GM12891 (cell line): ENCODE data around the gene ADGRA3.

Experiments
- PAX5 ChIP-seq: IDR thresholded peaks from 2 replicates; pipeline ENCODE4 v1.6.1; 2011; ENCODE audit warnings: low read length, moderate library complexity, mild to moderate bottlenecking; ENCODE audit not compliant: insufficient read depth, severe bottlenecking
- POLR2A ChIP-seq: IDR thresholded peaks from 2 replicates; pipeline ENCODE4 v1.6.1; 2011; ENCODE audit warnings: low read depth, low read length, control low read depth
- POLR2AphosphoS5 ChIP-seq: IDR thresholded peaks from 2 replicates; pipeline ENCODE4 v1.6.1; 2011; ENCODE audit warnings: low read depth, low read length, control low read depth
- SPI1 ChIP-seq: IDR thresholded peaks from 2 replicates; pipeline ENCODE4 v1.6.1; 2011; ENCODE audit warnings: low read depth, low read length, control low read depth
- TAF1 ChIP-seq: IDR thresholded peaks from 2 replicates; pipeline ENCODE4 v1.6.1; 2011; ENCODE audit warnings: low read depth, low read length, control low read depth

DNA sequence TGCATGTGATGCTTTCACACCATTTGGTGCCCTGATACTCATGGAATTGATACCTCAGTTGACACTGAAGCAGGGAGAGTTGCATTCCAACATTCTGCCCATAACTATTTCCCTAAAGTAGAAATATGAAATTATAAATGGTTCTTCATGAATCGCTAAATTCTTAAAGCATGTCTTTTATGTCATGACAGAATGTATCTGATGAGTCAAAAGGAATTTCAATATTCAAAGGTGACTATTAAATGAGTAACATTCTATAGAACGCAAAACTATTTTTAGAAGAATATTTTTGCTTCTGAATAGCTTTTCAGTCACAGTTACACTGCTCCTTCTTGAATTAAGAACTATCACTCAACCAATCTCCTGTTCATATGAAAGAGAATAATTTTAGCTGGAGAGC lies 152.8 kb downstream of the ADGRA3 start:
- TF ChIP-seq POLR2A (no peak), PAX5 (no peak), POLR2AphosphoS5 (no peak), TAF1 (no peak), SPI1 (no peak)
